ENCODE data around the gene NDUFV2.

GRCh38 chr18:9079818-9080528, 22.5 kb upstream of the NDUFV2 start:
- no peak for TF ChIP-seq ZFP30 (CRISPR knock-in tag; IDR thresholded peaks at IDR 0.05)
- TF ChIP-seq ZFP3 (CRISPR knock-in tag; IDR thresholded peaks at IDR 0.05) = no peak
- no peak for TF ChIP-seq GLIS3 (CRISPR knock-in tag; IDR thresholded peaks at IDR 0.05)
- TF ChIP-seq ARNTL (CRISPR knock-in tag; IDR thresholded peaks at IDR 0.05; ENCODE audit: borderline replicate concordance, low read depth) = no peak
- no peak for TF ChIP-seq PPARA (CRISPR knock-in tag; IDR thresholded peaks at IDR 0.05; ENCODE audit: borderline replicate concordance)
- no peak for TF ChIP-seq ESRRG (CRISPR knock-in tag; IDR thresholded peaks at IDR 0.05)
- TF ChIP-seq PATZ1 (CRISPR knock-in tag; IDR thresholded peaks at IDR 0.05; ENCODE audit: borderline replicate concordance) = no peak
- TF ChIP-seq CREB5 (CRISPR knock-in tag; IDR thresholded peaks at IDR 0.05; ENCODE audit: low read depth) = no peak
- TF ChIP-seq TSHZ2 (CRISPR knock-in tag; IDR thresholded peaks at IDR 0.05) = no peak
- TF ChIP-seq OSR1 (CRISPR knock-in tag; IDR thresholded peaks at IDR 0.05) = no peak
- no peak for TF ChIP-seq RARB (CRISPR knock-in tag; IDR thresholded peaks at IDR 0.05)
